Measurements from ENCODE around the gene PPP1R13B. TPM values are rescaled to one million over a fixed set of nuclear protein-coding genes. Genes with fewer than 3 reads are reported as not detected.

PPP1R13B gene
- total and polyA plus RNA-seq, 7 donors: 8.6 to 26.9 (median 9.9) TPM

DNA sequence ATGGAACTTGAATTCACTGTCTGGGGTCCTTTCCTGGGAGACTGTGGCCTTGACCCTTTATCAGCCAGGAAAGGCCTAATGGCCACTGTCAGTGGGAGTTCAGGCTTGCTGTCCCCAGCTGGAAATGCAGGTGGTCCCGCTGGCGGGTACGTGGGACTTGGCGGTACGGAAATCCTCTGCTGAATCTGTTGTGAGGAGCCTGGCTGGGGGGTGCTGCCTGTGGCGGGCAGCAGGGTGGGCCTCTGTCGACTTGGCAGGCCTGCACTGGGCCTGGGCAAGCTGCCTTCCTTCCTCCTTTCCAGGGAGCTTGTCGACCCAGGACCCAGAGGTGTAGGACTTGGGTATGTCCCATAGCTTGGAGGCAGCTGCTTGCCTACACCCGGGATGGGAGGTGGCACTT is 105.5 kb downstream of the PPP1R13B start:
- Histone ChIP-seq H3K27me3 (no peaks in the 10 kb centered on the region), H3K4me3 (no peak overlapping the region), H3K4me1 (peaks cover 0 to 9% (median 4%) of the 10 kb centered on the region in 4 donors), H3K27ac (peak overlapping the region in 1 of 4 donors; percentile 32), H3K36me3 (peaks cover 0 to 39% (median 6%) of the 10 kb centered on the region in 4 donors), H3K9me3 (no peaks in the 10 kb centered on the region)
- 92 to 93% methylated on average over 9 of the region's 9 CpGs for WGBS, 2 donors
- DNase-seq: peak; percentile 56
- TF ChIP-seq, protein P1, sequence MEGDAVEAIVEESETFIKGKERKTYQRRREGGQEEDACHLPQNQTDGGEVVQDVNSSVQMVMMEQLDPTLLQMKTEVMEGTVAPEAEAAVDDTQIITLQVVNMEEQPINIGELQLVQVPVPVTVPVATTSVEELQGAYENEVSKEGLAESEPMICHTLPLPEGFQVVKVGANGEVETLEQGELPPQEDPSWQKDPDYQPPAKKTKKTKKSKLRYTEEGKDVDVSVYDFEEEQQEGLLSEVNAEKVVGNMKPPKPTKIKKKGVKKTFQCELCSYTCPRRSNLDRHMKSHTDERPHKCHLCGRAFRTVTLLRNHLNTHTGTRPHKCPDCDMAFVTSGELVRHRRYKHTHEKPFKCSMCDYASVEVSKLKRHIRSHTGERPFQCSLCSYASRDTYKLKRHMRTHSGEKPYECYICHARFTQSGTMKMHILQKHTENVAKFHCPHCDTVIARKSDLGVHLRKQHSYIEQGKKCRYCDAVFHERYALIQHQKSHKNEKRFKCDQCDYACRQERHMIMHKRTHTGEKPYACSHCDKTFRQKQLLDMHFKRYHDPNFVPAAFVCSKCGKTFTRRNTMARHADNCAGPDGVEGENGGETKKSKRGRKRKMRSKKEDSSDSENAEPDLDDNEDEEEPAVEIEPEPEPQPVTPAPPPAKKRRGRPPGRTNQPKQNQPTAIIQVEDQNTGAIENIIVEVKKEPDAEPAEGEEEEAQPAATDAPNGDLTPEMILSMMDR (IDR thresholded peaks at IDR 0.05): no peak
- TF ChIP-seq POLR2AphosphoS5 (IDR thresholded peaks at IDR 0.05) (no peak), POLR2A (IDR thresholded peaks at IDR 0.05) (no peak), EP300 (IDR thresholded peaks at IDR 0.05) (no peak)
- intact Hi-C loops (cut with DNase I): no loop called here

DNA sequence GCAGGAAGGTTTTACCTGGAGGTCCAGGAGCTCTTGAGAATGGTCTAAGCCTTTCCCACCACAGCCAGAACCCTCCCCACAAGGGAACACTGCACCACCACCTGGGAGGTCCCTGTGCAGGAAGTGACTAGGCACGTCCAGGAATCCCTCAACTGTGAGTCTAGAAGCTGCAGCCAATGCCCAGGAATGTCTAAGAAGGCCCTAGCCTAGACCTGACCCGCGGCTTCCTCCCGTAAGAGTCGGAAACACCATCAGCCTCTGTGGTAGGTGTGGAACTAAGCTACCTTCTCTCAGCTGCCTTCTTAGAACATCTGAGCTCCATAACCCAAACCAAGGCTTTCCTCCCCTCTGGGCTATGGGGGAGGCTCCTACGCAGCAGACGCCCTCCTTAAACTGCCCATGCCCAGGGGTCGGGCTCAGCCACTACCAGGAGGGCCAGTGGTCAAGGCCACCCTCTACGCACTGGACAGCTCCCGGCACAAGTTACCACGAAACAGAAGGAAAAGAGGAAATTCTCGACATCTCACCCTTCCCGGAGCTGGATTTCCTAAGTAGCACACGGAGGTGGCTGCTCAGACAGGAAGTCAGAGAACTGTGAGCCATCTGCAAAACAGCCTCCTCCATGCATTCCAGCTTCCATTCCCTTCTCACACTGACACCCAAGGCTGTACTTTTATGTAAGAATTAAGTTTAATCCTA is 106.2 kb downstream of the PPP1R13B start:
- Histone ChIP-seq H3K4me1 (peaks cover 0 to 17% (median 11%) of the 10 kb centered on the region in 4 donors), H3K27me3 (no peaks in the 10 kb centered on the region), H3K36me3 (peaks cover 0 to 36% (median 6%) of the 10 kb centered on the region in 4 donors), H3K27ac (no peak overlapping the region), H3K9me3 (no peaks in the 10 kb centered on the region), H3K4me3 (no peak overlapping the region)
- WGBS, 2 donors: 79 to 91% methylated on average over 14 of the region's 14 CpGs
- TF ChIP-seq EP300 (IDR thresholded peaks at IDR 0.05): no peak
- TF ChIP-seq POLR2AphosphoS5 (IDR thresholded peaks at IDR 0.05): no peak
- TF ChIP-seq, protein P1 (IDR thresholded peaks at IDR 0.05): no peak
- no peak for TF ChIP-seq POLR2A (IDR thresholded peaks at IDR 0.05)
- DNase-seq: peak; percentile 38
- intact Hi-C loops (cut with DNase I): no loop called here

DNA sequence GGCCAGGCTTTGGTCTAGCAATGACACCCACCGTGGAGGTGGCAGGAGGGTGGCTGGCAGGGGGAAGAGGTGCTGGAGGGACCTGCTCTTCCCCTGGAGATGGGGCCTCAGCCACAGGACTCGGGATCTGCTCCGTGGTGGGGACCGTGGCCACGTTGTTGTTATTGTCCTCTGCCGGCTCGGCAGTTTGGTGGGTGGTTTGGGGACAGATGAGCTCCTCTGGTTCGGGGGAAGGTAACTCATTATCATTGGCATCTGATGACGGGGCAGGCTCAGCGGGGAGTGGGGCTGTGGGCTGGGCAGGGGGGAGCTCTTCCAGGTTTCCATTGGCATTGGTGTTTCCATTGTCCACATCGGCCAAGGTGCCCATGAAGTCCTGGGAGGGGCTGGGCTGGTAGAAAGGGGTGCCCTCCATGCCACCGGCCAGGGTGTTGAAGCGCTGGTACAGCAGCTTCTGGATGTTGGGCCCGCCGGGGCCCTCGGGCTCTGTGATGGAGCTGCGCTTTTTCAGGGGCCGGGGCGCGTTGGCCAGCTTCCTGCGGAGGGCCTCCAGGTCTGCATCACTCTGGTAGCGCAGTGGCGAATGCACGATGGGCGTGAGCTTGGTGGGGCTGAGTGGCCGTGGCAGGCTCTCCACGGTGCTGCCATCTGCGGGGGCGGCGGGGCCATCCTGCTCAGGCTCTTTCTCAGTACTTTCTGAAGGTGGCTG is 107.4 kb downstream of the PPP1R13B start:
- 94 to 96% methylated on average over 30 of the region's 30 CpGs for WGBS, 2 donors
- peak; percentile 60 for DNase-seq

DNA sequence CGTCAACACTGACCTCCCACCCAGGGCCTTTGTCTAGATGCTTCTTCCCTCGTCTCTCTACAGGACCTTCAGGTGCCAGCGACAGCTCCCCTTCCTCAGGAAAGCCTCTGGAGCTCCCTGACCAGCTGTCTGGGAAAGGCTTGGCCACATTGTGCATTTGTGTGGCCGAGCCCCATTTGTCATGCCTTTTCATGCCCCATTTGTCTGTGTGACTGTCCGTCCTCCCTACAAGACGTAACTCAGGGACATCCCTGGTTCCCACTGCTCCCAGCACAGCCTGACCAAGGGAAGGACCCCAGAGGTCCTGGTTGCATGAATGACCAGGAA is 107.9 kb downstream of the PPP1R13B start:
- Histone ChIP-seq H3K9me3 (no peaks in the 10 kb centered on the region), H3K4me3 (no peak overlapping the region), H3K36me3 (peaks cover 0 to 38% (median 12%) of the 10 kb centered on the region in 4 donors), H3K27me3 (no peaks in the 10 kb centered on the region), H3K4me1 (peaks cover 0 to 34% (median 18%) of the 10 kb centered on the region in 4 donors), H3K27ac (peak overlapping the region in 1 of 4 donors; percentile 3)
- intact Hi-C loops (cut with DNase I): no loop called here
- DNase-seq: peak; percentile 45
- 95 to 96% methylated on average over 6 of the region's 6 CpGs for WGBS, 2 donors
- TF ChIP-seq, protein P1 (IDR thresholded peaks at IDR 0.05): no peak
- TF ChIP-seq POLR2AphosphoS5 (IDR thresholded peaks at IDR 0.05): no peak
- TF ChIP-seq POLR2A (IDR thresholded peaks at IDR 0.05): no peak
- TF ChIP-seq EP300 (IDR thresholded peaks at IDR 0.05): no peak

More for the DNA sequence above, 107.4 kb downstream of the PPP1R13B start:
- Histone ChIP-seq H3K4me1 (peaks cover 0 to 29% (median 18%) of the 10 kb centered on the region in 4 donors), H3K27ac (peak overlapping the region in 1 of 4 donors; percentile 3), H3K9me3 (no peaks in the 10 kb centered on the region), H3K36me3 (peaks cover 0 to 36% (median 7%) of the 10 kb centered on the region in 4 donors), H3K27me3 (no peaks in the 10 kb centered on the region), H3K4me3 (no peak overlapping the region)
- TF ChIP-seq EP300 (IDR thresholded peaks at IDR 0.05) (no peak), POLR2AphosphoS5 (IDR thresholded peaks at IDR 0.05) (no peak), POLR2A (IDR thresholded peaks at IDR 0.05) (no peak)
- TF ChIP-seq, protein P1 (IDR thresholded peaks at IDR 0.05): no peak
- intact Hi-C loops (cut with DNase I): no loop called here
